ENCODE data around the gene PHF8. TPM values are rescaled to one million over a fixed set of nuclear protein-coding genes. Genes with fewer than 3 reads are reported as not detected.

PHF8 gene
- total RNA-seq, 1 donor from 2014 or later, result 16.6 TPM

GRCh38 chrX:54045563-54046228 is 1.4 kb upstream of the PHF8 start:
- H3K27ac Mint-ChIP-seq (ENCODE audit: unreplicated experiment), result peak overlapping the region; percentile 100
- H3K36me3 Mint-ChIP-seq (ENCODE audit: low read depth), result no peaks in the 10 kb centered on the region
- peaks cover 3% of the 10 kb centered on the region for H3K9me3 Mint-ChIP-seq (ENCODE audit: low read depth)
- H3K27me3 Mint-ChIP-seq (ENCODE audit: low read depth), result no peaks in the 10 kb centered on the region
- no peak for DNase-seq (ENCODE audit: low spot score)
- H3K4me1 Mint-ChIP-seq (ENCODE audit: low read depth), result peaks cover 11% of the 10 kb centered on the region
- no peak for TF ChIP-seq CTCF (IDR thresholded peaks at IDR 0.05)
- no peak overlapping the region for H3K4me3 Mint-ChIP-seq (ENCODE audit: unreplicated experiment)

GRCh38 chrX:54044877-54045338 is 635 bp upstream of the PHF8 start:
- no peak for DNase-seq (ENCODE audit: low spot score)
- Mint-ChIP-seq H3K36me3 (ENCODE audit: low read depth) (no peaks in the 10 kb centered on the region), H3K27ac (ENCODE audit: unreplicated experiment) (peak overlapping the region; percentile 100), H3K4me1 (ENCODE audit: low read depth) (peaks cover 11% of the 10 kb centered on the region), H3K9me3 (ENCODE audit: low read depth) (peaks cover 3% of the 10 kb centered on the region), H3K4me3 (ENCODE audit: unreplicated experiment) (peak overlapping the region; percentile 93), H3K27me3 (ENCODE audit: low read depth) (no peaks in the 10 kb centered on the region)
- TF ChIP-seq CTCF (IDR thresholded peaks at IDR 0.05), result no peak

- no peaks in the 10 kb centered on the region for H3K27me3 Mint-ChIP-seq (ENCODE audit: low read depth)
- no peaks in the 10 kb centered on the region for H3K36me3 Mint-ChIP-seq (ENCODE audit: low read depth)
- DNase-seq (ENCODE audit: low spot score), result peak; percentile 88
- H3K27ac Mint-ChIP-seq (ENCODE audit: unreplicated experiment), result peak overlapping the region; percentile 100
- peaks cover 3% of the 10 kb centered on the region for H3K9me3 Mint-ChIP-seq (ENCODE audit: low read depth)
- H3K4me3 Mint-ChIP-seq (ENCODE audit: unreplicated experiment), result peak overlapping the region; percentile 93
- peaks cover 11% of the 10 kb centered on the region for H3K4me1 Mint-ChIP-seq (ENCODE audit: low read depth)
- TF ChIP-seq CTCF (IDR thresholded peaks at IDR 0.05), result no peak
Observed at GRCh38 chrX:54043541-54044125, 640 bp downstream of the PHF8 start.

- DNase-seq (ENCODE audit: low spot score), result no peak
- H3K4me3 Mint-ChIP-seq (ENCODE audit: unreplicated experiment), result peak overlapping the region; percentile 93
- H3K9me3 Mint-ChIP-seq (ENCODE audit: low read depth), result peaks cover 3% of the 10 kb centered on the region
- H3K36me3 Mint-ChIP-seq (ENCODE audit: low read depth), result no peaks in the 10 kb centered on the region
- TF ChIP-seq CTCF (IDR thresholded peaks at IDR 0.05), result no peak
- peaks cover 11% of the 10 kb centered on the region for H3K4me1 Mint-ChIP-seq (ENCODE audit: low read depth)
- peak overlapping the region; percentile 100 for H3K27ac Mint-ChIP-seq (ENCODE audit: unreplicated experiment)
- no peaks in the 10 kb centered on the region for H3K27me3 Mint-ChIP-seq (ENCODE audit: low read depth)
Observed at GRCh38 chrX:54043056-54043455, 1.2 kb downstream of the PHF8 start.

GRCh38 chrX:54042609-54043021 is 1.7 kb downstream of the PHF8 start:
- Mint-ChIP-seq H3K27me3 (ENCODE audit: low read depth) (no peaks in the 10 kb centered on the region), H3K27ac (ENCODE audit: unreplicated experiment) (peak overlapping the region; percentile 100), H3K36me3 (ENCODE audit: low read depth) (no peaks in the 10 kb centered on the region), H3K4me3 (ENCODE audit: unreplicated experiment) (peak overlapping the region; percentile 93), H3K9me3 (ENCODE audit: low read depth) (peaks cover 3% of the 10 kb centered on the region), H3K4me1 (ENCODE audit: low read depth) (peaks cover 11% of the 10 kb centered on the region)
- no peak for DNase-seq (ENCODE audit: low spot score)
- TF ChIP-seq CTCF (IDR thresholded peaks at IDR 0.05), result peak; percentile 69
